NOMO-1 treated with dmso at 0.1 percent for 144 hours (cell line): Measurements from ENCODE around the gene EEF1A2.

Source experiments
- DNase-seq: peaks from one replicate; lab custom pipeline; 2025; ENCODE audit not compliant: unreplicated experiment; lab: John Stamatoyannopoulos, UW

The EEF1A2 gene

DNA sequence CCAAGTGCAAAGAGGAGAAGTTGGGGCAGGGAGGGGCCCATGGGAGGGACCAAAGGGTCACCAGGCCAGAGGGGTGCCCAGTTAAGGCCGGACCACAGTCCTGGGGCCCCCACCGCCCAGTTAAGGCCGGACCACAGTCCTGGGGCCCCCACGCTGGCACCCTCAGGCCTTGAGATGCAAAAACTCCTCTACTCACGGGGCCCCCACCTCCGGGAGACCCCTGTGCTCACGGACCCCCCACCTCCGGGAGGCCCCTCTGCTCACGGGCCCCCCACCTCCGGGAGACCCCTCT lies 43.4 kb downstream of the EEF1A2 start:
- no peak for DNase-seq

DNA sequence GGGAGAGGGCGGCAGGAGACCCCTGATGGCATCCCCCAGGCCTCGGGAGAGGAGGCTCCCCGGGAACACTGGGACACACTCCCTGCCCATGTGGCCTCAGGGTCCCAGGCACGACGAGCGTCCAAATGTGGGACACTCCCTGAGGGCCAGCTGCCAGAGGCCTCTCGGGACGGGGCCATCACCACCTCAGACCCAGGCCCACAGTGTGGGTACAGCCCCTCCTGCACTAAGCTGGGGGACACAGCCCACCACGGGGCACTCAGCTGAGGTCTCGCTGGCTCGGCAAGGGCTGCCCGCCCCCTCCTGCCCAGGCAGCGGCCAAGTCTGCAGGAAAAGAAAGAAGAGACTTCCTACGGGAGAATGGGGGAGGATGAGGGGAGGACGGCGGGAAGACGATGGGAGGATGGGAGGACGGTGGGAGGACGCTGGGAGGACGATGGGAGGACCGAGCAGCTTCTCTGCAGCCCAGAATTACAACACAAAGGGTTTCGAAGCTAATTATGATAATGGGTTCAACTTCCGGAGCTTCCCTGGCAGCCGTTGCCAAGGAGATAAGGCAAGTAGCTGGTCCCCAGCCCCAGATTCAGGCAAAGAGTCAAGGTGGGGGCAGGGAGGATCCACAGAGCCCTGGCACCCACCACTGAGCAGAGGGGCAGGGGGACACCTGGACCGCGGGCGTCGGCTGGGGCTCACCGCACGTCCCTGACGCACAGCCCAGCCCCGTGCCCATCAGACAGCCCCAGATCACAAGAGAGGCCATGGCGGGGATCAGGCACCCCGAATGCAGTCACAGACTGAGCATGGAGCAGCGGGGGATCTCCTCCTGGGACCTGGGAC lies 43.9 kb downstream of the EEF1A2 start:
- DNase-seq: no peak

DNA sequence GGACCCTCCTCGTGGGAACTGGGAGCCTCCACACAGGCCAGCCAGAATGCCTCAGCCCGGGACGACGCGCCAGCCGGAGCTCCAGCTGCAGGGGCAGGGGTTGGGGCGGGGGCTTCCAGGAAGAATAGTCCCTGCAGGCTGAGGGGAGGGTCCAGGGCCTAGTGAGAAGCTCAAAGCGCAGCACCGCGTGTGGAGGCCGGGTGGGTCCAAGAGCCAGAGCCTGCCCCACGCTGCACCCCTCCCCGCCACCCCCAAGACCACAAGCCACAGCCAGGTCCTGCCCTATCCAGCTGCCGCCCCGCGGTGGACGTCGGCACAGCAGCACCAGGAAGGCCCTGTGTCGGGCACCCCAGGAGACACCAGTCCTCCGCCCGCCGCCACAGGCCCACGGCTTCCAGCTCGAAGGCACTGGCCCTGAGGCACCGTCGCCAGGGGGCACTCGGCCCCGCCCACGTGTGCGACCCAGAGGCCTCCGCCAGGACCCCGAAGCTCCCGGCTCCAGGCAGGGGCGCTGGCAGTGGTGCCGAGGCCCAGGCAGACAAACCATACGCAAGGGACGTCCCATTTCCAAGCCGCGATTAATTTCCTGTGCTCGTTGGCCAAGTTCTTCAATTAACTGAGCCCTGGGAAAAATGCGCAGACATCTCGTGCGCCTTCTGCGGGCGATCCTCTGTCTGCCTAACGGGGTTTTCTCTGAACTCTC lies 45.9 kb downstream of the EEF1A2 start:
- no peak for DNase-seq

DNA sequence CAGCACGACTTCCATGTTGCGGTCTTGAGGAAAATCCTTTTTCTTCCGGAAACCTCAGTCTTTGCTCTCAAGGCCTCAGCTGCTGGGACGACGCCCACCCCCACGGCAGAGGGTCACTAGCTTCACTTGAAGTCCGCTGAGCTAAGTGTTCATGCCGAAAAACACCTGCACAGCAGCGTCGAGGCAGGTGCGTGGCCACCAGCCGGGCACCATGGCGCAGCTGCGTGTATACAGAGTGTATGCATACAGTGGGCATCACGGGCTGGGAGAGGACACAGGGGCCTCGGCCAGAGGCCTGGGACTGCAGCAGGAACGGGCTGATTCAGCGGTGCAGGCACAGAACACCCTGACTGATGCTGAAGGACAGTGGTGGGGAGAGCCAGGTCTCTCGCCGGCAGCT lies 46.5 kb downstream of the EEF1A2 start:
- no peak for DNase-seq

DNA sequence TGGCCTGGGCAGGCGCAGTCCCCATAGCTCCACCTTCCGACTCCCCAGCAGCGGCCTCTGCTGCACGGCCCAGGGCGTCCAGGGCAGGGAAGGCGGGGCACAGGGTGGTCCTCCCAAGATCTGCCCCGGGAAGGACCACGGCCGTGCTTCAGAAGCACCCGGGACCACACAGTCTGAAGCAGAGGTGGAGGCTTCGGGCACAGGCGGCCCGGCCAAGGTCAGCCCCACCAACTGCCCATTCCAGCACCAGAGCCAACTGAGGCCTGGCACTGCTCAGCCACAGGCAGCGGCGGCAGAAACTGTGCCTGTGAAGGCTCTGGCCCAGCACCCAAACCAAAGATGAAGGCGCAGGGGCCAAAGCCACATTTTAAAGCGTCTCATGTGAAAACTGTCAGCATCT lies 47.1 kb downstream of the EEF1A2 start:
- no peak for DNase-seq

DNA sequence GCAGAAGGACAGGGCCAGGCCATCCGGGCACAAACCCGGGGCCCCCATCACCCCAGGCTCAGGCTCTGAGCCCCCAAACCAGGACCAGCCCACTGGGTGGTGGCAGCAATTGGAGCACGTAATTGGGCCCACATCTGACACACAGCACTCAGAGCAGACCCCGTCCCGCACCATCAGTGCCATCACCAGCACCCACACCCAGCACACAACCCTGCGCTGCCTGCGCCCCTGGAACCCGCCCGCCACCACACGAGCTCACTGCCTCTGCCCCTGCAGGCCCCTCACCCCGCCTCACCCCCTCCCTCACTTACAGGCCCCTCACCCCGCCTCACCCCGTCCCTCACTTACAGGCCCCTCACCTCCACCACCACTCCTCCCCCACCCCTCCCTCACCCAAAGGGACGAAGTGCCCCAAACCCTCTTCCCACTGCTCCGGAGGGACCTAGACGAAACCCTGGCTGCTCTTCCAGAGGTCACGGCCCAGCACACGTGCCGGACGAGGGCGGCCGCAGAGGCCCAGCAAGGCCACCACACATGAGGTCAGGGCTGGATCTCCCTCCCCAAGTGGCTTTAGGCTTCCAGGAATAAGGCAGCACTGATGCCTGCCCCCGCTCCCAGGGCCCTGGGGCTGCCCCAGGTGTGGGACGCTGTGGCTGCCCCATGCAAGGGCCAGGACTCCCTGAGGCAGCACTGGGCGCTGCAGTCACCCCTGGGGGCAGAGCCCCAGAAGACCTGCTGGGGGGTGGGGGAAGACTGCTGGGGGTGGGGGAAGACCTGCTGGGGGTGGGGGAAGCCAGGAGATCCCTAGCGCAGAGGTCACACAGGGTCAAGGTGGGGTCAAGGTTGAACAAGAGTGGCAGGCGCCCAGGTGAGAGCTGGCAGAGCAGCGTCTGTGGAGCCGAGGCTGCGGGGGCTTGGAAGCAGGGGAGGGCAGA lies 48.8 kb downstream of the EEF1A2 start:
- DNase-seq: no peak

DNA sequence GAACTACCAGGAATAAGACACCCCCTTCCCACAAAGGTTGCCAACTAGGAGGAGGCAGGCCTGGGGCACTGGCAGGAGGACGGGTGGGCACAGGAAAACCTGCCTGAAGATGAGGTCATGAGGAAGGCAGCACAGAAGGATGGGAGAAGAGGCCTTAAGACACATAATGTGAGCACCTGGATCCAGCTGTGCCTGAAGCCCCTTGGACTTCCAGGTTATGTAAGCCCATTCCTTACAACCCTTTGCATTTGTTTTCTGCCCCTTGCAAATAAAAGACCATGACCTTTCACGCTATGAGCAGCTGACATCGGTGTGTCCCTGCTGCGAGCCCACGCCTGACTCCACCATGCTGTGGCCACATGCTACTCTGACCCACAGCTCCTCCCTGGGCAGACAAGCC lies 49.9 kb downstream of the EEF1A2 start:
- DNase-seq: no peak

DNA sequence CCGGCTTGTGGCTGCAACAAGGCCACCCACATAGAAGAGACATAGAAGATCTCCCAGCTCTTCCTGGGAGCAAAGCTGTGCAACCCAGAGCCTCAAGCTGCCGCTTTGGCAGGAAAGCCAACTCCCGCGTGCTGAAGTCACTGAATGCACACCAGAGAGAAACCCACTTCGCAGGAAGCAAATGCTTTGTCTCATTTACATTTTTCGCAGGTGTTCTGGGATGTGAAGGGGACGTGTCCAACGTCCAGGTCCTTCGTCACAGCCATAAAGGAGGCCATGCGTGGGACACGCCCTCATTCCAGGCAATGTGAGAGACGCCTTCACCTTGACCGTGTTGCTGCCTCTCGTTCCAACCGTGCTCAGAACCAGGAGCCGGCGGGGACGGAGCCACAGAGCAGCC lies 50.9 kb downstream of the EEF1A2 start:
- no peak for DNase-seq

DNA sequence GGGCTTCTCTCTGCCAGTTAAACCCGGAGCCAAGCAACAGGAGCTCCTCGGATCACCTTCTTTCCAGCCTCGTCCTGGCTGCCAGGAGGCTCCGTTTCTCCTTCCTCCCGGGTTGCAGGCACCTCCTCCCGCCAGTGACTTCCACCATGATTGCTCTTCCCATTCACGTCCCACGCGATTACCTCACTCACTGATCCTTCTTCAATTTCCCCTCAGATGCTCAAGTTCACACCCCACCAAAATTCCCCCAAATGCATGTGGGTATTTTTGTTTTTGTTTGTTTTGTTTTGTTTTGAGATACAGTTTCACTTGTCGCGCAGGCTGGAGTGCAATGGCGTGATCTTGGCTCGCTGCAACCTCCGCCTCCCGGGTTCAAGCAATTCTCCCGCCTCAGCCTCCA lies 51.6 kb downstream of the EEF1A2 start:
- no peak for DNase-seq

DNA sequence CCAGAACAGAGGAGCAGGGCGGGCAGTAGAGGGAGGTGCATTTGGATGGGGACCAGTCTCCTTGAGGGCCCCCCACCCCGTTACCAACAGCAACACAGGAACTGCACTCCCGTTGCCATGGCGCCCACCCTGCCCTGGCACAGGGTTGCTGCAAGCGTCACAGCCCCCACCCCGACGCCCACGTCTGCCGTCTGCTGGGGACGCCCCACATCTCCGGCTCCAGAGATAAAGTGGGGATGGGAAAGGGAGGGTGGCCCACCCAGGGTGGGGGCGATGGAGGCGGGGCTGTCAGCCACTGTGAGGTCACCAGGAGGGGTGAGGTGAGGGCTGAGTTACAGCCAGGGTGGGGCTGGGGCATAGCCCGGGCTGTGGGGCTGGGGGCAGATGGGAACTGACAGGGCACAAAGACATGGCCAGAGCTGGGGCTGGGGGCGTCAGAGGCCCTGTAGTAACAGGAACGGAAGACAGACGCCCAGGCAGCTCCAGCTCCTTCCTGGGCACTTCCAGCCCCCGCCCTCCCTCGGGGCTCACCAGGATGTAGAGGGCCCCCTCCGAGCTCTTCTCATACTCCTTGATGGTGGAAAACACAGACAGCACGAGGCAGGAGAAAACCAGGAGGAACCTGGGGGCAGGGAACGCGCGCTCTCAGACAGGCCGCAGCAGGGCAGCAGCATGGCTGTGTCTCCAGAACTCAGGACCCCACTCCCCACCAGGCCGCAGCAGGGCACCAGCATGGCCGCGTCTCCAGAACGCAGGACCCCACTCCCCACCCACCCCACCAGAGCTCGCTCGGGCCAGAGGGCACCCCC lies 52.5 kb downstream of the EEF1A2 start:
- no peak for DNase-seq

DNA sequence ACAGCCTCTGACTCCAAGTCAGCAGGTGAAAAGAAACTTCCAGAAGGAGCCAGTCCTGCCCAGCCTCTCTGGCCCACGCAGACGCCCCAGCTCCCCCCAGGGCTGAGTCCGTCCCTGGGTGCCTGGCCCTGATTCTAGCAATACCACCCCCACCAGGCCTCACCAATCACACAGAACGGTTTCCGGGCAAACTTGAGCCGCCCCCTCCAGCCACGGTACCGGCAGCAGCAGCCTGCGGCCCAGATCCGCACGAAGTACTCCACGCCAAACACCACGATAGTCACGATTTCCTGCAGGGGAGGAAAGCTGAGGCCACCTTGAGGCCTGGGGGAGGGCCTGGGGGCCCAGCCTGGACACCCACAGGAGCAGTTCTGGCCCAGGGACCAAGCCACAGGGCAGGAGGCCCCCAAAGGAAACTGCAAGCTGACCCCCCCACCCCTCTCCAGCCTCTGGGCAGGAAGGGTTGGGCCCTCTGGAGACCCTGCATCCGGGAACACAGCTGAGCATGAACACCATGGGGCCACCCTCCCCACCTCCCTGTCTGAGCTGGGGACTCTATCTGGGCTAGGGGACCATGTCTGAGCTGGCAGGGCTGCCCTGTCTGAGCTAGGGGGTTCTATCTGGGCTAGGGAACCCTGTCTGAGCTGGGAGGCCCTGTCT lies 53.7 kb downstream of the EEF1A2 start:
- no peak for DNase-seq

DNA sequence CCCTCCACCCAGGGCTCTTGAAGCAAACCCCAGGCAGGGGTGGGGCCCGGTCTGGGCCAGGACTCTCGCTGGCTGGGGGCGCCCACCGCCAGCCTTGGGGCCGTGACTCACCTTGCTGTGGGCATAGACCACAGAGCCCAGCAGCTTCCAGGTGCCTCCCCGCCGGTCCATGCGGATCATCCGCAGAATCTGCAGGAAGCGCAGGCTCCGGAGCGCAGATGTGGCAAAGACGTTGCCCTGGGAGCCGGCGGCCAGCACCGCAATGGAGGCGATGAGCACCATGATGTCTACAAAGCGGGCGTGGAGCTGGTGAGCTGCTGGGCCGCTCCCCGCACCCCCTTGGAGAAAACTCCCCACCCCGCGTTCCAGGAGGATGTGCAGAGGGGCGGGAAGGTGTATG lies 54.3 kb downstream of the EEF1A2 start:
- no peak for DNase-seq

DNA sequence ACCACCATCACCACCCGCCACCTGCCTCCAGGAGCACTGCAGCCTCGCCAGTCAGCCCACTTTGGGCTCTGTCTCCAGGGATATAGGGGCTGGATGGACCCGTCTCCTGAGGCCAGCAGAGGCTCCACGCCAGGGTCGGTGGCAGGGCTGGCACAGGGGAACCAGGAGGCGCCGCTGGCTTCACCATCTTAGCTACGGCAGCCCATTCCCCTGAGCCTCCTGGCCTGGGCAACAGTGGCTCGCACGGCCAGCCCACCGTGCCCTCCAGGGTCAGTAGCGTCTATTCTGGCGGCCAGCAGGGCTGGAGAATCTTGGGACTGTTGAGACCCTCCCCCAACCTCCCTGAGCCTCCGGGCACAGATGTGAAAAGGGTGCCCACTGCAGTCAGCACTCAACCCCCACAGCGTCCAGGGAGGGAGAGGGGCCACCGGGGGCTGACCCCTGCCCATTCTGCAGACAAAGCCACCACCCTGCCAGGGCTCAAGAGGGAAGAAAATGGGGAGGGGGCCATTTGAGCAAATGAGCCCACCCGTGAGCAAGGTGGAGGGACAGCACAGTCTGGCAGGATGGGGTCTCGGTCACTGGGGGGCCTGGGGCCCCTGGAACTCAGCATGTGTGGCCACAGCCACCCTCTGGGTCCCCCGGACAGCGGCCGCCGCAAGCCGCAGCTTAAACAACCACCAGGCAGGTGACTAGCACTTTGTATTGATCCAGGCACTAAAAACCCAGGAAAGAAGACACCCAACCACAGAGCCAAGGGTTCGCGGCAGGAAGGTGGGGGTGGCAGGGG lies 55.1 kb downstream of the EEF1A2 start:
- DNase-seq: no peak

DNA sequence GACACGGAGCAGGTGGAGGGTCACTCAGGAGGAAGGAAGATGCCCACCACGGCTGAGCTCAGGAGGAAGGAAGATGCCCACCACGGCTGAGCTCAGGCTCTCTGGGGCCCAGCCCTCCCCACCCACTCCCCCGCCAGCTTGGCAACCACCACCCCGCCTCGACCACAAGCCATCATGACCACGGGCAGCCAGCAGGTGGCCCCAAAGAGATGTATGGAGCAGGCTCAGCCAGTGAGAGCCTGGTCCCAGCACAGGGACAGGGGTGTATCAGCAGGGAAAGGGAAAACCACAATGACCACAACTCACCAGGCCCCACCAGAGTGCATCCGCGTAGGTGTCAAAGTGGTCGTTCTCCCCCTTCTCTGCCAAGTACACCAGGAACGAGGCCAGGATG lies 56.8 kb downstream of the EEF1A2 start:
- no peak for DNase-seq

DNA sequence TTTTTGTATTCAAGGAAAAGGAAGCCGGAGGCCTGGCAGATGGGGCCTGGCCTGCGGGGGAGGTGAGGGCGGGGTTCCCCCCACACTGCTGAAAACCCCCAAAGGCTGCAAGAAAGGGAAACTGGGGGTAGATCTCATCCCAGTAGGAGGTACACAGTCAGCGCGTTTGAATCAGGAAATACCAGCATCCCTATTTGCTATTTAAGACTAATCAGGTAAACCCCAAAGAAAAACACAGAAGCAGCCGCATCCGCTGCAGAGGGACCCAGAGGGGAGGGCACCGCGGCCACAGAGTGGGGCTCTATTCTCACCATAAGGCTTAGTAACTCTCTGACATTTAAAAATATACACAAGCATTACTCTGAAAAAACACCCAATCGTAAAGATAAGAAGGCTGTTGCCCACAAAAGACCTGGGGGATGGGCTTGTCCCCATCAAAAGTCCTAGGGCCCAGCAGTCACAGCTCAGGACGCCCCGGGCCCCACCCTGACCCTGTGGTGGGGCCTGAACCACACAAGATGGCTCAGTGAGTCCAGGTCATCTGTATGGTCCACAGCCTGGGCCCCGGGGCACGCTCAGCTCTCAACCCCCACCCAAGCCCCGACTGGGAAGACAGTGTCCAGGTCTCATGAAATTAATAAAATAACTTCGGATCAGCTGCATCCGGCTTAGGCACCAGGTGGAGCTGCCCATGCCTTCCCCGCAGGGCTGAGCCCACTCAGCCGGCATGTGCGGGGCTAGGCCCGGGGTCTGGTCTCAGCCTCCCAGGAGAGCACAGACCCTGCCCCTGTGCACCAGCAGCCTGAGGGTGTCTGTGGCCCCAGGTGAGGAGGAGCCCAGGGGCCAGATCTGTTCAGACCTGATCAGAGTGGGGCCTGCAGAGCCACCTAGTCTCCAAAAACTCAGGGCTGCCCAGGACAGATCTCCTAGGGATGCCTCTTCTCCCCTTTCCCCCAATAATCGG lies 57.5 kb downstream of the EEF1A2 start:
- DNase-seq: no peak

DNA sequence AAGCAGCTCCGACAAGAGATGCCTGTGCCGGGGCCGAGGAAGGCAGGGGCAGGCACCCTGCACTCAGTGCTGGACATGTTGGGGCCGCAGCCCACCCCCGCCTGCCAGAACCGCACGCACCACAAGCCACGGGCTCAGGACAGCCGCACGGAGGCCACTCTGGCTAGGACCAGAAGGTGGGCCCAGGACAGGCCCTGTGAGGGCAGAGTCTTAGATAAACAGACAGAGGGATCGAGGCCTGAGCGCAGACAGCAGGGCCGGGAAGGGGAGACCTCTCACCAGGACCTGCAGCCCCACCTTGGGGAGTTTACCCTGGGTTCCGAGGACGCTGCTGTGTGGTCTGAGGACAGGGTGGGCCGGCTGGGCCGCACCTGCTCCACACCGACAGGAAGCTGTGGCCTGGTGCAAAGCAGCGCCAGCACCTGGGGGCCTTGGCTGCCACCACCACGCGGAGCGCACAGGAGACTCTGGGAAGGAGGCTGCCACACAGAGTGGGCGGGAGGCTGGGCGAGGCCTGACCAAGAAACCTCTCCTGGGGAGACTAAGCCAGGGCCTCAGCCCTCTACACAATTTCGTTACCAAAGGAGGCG lies 58.4 kb downstream of the EEF1A2 start:
- DNase-seq: no peak

DNA sequence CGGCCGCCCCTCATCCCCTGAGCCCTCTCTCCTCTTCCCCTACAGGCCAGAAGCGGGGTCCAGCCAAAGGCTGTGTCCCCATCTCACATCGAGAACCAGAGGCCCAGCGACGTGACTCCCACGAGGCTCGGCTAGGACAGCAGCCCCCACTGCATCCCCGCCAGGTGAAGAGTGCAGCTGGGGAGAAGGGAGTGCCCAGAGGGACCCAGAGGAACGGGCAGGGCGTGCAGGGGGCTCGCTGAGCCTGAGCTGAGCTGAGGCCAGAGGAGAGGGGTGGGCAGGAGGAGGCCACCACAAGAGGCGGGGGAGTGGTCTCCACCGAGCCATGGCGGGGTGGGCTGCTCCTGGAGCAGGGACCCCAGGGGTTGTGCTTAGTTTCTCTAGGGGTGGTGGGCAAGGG lies 59.0 kb downstream of the EEF1A2 start:
- no peak for DNase-seq

DNA sequence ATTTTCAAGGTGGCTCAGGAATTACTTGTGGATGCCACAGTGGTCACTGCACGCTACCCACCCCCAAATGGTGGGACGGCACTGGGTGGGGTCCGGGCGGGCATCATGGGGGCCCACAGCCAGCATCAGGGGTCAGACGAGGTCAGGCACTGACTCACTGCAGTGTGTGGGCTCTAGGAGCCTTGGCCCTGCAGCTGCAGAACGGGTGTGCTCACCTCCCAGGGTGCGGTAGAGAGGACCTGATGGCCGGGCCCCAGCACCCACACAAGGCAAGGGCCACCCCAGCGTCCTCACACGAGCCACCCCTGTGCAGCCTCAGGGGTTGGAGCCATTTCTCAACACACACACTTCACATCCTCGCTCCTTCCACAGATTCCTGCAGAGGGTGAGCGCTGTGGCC lies 60.8 kb downstream of the EEF1A2 start:
- no peak for DNase-seq
